ENCODE results near the gene GABRB1. TPM values are rescaled to one million over a fixed set of nuclear protein-coding genes. Genes with fewer than 3 reads are reported as not detected.

Gene GABRB1
- total and polyA plus RNA-seq, 2 experiments from 2014 or later: not detected

DNA sequence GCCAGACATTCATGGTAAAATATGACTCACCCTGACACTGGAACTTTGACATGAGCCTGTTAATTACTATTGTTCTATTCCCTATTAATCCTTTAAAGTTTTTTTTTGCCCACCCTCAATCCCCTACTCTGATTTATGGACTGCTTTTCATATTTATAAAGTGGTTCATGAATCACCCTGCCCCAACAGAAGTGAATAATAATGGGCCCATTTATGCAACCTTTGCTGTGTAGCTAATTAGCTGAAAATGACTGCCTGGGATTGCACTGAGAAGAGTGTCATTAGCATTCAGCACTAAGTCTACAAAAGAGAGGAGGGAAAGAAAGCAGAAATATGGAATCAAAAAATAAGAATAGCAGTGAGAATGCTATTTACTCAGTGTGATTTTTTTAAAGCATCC, 277.8 kb downstream of the GABRB1 start:
- no peak for TF ChIP-seq EZH2phosphoT487 (IDR thresholded peaks at IDR 0.05; ENCODE audit: insufficient read depth, low read depth)
- TF ChIP-seq EZH2 (IDR thresholded peaks at IDR 0.05; ENCODE audit: insufficient read depth, poor library complexity, severe bottlenecking): no peak
- no peaks in the 10 kb centered on the region for H3K9me2 ChIP-seq (ENCODE audit: insufficient read depth)
- no peaks in the 10 kb centered on the region for H4K20me1 ChIP-seq (ENCODE audit: insufficient read depth)
- no peak overlapping the region for H3K4me2 ChIP-seq (ENCODE audit: unreplicated experiment)
- no peaks in the 10 kb centered on the region for H3K9me3 ChIP-seq (ENCODE audit: low read depth)
- H3K9ac ChIP-seq: no peak overlapping the region
- no peak overlapping the region for H2AFZ ChIP-seq
- H3K27ac ChIP-seq: no peak overlapping the region
- no peaks in the 10 kb centered on the region for H3K79me2 ChIP-seq (ENCODE audit: insufficient read depth)
- in situ Hi-C loops (cut with MboI): no loop called here
- no peaks in the 10 kb centered on the region for H3F3A ChIP-seq (ENCODE audit: insufficient read depth)
- H3K4me3 ChIP-seq: no peak overlapping the region
- no peaks in the 10 kb centered on the region for H3K4me1 ChIP-seq (ENCODE audit: insufficient read depth)
- no peaks in the 10 kb centered on the region for H3K27me3 ChIP-seq (replicated peaks; ENCODE audit: insufficient read depth)
- DNase-seq: no peak
- H3K36me3 ChIP-seq (ENCODE audit: low read depth): no peaks in the 10 kb centered on the region

DNA sequence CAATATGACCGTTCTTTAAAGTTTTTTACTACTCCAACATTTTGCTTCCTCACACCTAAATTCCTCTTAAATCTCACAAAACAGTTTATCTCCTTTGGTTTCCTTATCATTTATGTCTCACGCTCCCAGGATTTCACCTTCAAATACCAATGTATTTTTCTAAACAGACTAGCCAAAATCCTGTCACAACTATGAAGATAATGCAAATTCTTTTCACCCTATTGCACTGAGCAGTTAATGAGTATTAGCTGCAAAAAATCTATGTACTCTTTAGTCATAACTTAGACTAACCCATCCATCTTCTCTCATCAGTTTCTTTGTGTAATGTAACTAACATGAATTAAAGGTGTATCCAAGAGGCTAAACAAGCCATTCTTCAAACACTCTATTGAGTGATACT, 280.8 kb downstream of the GABRB1 start:
- TF ChIP-seq EZH2phosphoT487 (IDR thresholded peaks at IDR 0.05; ENCODE audit: insufficient read depth, low read depth) (no peak), EZH2 (IDR thresholded peaks at IDR 0.05; ENCODE audit: insufficient read depth, poor library complexity, severe bottlenecking) (no peak)
- WGBS, 2 experiments (ENCODE audit: low coverage in 1 of 2, low lambda C conversion rate in 2 of 2, missing lambda C conversion rate in 2 of 2): 30 to 37% methylated on average over 2 of the region's 2 CpGs
- Histone ChIP-seq H3K9me2 (ENCODE audit: insufficient read depth) (no peaks in the 10 kb centered on the region), H3K9ac (no peak overlapping the region), H4K20me1 (ENCODE audit: insufficient read depth) (no peaks in the 10 kb centered on the region), H3F3A (ENCODE audit: insufficient read depth) (no peaks in the 10 kb centered on the region), H3K27ac (no peak overlapping the region), H3K36me3 (ENCODE audit: low read depth) (no peaks in the 10 kb centered on the region), H3K79me2 (ENCODE audit: insufficient read depth) (no peaks in the 10 kb centered on the region), H3K4me3 (no peak overlapping the region), H3K27me3 (replicated peaks; ENCODE audit: insufficient read depth) (no peaks in the 10 kb centered on the region), H3K4me2 (ENCODE audit: unreplicated experiment) (no peak overlapping the region), H2AFZ (no peak overlapping the region), H3K9me3 (ENCODE audit: low read depth) (no peaks in the 10 kb centered on the region), H3K4me1 (ENCODE audit: insufficient read depth) (no peaks in the 10 kb centered on the region)
- no peak for DNase-seq
- in situ Hi-C loops (cut with MboI): no loop called here

DNA sequence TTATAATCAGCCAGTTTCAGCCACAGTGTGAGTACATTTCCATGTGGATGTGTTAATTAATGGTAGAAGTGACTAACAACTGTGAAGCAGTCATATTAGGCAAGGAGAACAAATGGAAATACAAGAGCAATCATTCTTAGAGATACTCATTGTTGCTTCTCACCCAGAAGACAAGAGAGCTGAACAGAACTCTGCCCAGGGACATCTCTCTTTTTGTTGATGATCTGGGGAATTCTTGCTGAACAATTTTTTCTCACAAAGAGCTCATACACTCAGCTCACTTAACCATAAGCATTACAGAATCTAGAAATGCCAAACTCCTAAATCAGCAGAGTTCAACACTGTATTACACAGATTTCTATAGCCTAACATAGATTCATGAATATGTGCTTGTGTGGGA, 282.0 kb downstream of the GABRB1 start:
- no peak overlapping the region for H3K4me3 ChIP-seq
- no peaks in the 10 kb centered on the region for H3K36me3 ChIP-seq (ENCODE audit: low read depth)
- H3K9ac ChIP-seq: no peak overlapping the region
- H3K27ac ChIP-seq: no peak overlapping the region
- H3K9me2 ChIP-seq (ENCODE audit: insufficient read depth): no peaks in the 10 kb centered on the region
- no peak for DNase-seq
- no peaks in the 10 kb centered on the region for H4K20me1 ChIP-seq (ENCODE audit: insufficient read depth)
- H3K79me2 ChIP-seq (ENCODE audit: insufficient read depth): no peaks in the 10 kb centered on the region
- H3K4me2 ChIP-seq (ENCODE audit: unreplicated experiment): no peak overlapping the region
- H3K9me3 ChIP-seq (ENCODE audit: low read depth): no peaks in the 10 kb centered on the region
- TF ChIP-seq EZH2phosphoT487 (IDR thresholded peaks at IDR 0.05; ENCODE audit: insufficient read depth, low read depth): no peak
- TF ChIP-seq EZH2 (IDR thresholded peaks at IDR 0.05; ENCODE audit: insufficient read depth, poor library complexity, severe bottlenecking): no peak
- H2AFZ ChIP-seq: no peak overlapping the region
- in situ Hi-C loops (cut with MboI): no loop called here
- H3K4me1 ChIP-seq (ENCODE audit: insufficient read depth): no peaks in the 10 kb centered on the region
- no peaks in the 10 kb centered on the region for H3K27me3 ChIP-seq (replicated peaks; ENCODE audit: insufficient read depth)
- H3F3A ChIP-seq (ENCODE audit: insufficient read depth): no peaks in the 10 kb centered on the region

DNA sequence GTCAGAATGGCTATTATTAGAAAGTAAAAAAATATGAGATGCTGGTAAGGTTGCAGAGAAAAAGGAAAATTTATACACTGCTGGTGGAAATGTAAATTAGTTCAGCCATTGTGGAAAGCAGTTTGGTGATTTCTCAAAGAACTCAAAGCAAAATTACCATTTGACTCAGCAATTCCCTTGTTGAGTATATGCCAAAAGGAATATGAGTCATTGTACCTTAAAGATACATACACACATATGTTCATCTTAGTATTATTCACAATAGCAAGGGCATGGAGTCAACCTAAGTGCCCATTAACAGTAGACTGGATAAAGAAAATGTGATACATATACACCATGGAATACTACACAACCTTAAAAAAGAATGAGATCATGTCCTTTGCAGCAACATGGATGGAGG, 284.0 kb downstream of the GABRB1 start:
- Histone ChIP-seq H3K4me3 (no peak overlapping the region), H3K79me2 (ENCODE audit: insufficient read depth) (no peaks in the 10 kb centered on the region), H3K4me1 (ENCODE audit: insufficient read depth) (no peaks in the 10 kb centered on the region), H3K27ac (no peak overlapping the region), H3K4me2 (ENCODE audit: unreplicated experiment) (no peak overlapping the region), H3K27me3 (replicated peaks; ENCODE audit: insufficient read depth) (no peaks in the 10 kb centered on the region), H3K9me3 (ENCODE audit: low read depth) (no peaks in the 10 kb centered on the region), H3K36me3 (ENCODE audit: low read depth) (no peaks in the 10 kb centered on the region), H2AFZ (no peak overlapping the region), H3K9ac (no peak overlapping the region), H3K9me2 (ENCODE audit: insufficient read depth) (no peaks in the 10 kb centered on the region), H4K20me1 (ENCODE audit: insufficient read depth) (no peaks in the 10 kb centered on the region), H3F3A (ENCODE audit: insufficient read depth) (no peaks in the 10 kb centered on the region)
- in situ Hi-C loops (cut with MboI): no loop called here
- DNase-seq: peak; percentile 22
- no peak for TF ChIP-seq EZH2 (IDR thresholded peaks at IDR 0.05; ENCODE audit: insufficient read depth, poor library complexity, severe bottlenecking)
- TF ChIP-seq EZH2phosphoT487 (IDR thresholded peaks at IDR 0.05; ENCODE audit: insufficient read depth, low read depth): no peak

DNA sequence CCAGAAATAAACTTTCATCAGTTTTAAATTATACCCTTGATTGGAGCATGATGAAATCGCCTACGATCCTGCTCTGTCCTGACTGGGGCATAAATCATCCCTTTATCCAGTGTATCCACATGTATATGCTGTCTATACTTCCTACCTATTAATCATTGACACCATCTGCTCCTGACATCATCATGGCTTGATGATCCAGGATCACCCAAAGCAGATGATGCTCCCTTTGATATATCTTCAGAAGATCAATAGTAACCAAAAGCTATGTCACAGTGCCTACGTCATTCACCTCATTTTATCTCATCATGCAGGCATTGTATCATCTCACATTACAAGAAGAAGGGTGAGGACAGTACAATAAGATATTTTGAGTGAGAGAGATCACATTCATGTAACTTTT, 294.7 kb downstream of the GABRB1 start:
- Histone ChIP-seq H3F3A (ENCODE audit: insufficient read depth) (no peaks in the 10 kb centered on the region), H3K9me2 (ENCODE audit: insufficient read depth) (no peaks in the 10 kb centered on the region), H3K4me3 (no peak overlapping the region), H3K4me1 (ENCODE audit: insufficient read depth) (no peaks in the 10 kb centered on the region), H2AFZ (no peak overlapping the region), H3K4me2 (ENCODE audit: unreplicated experiment) (no peak overlapping the region), H3K27ac (no peak overlapping the region), H3K36me3 (ENCODE audit: low read depth) (no peaks in the 10 kb centered on the region), H3K9ac (no peak overlapping the region), H3K79me2 (ENCODE audit: insufficient read depth) (no peaks in the 10 kb centered on the region), H4K20me1 (ENCODE audit: insufficient read depth) (no peaks in the 10 kb centered on the region), H3K27me3 (replicated peaks; ENCODE audit: insufficient read depth) (no peaks in the 10 kb centered on the region; the same call in 1 of the 2 replicates), H3K9me3 (ENCODE audit: low read depth) (no peaks in the 10 kb centered on the region)
- 8 to 33% methylated on average over 3 of the region's 3 CpGs for WGBS, 2 experiments (ENCODE audit: low coverage in 1 of 2, low lambda C conversion rate in 2 of 2, missing lambda C conversion rate in 2 of 2)
- TF ChIP-seq EZH2 (IDR thresholded peaks at IDR 0.05; ENCODE audit: insufficient read depth, poor library complexity, severe bottlenecking) (no peak), EZH2phosphoT487 (IDR thresholded peaks at IDR 0.05; ENCODE audit: insufficient read depth, low read depth) (no peak)
- in situ Hi-C loops (cut with MboI): no loop called here
- no peak for DNase-seq
